ENCODE results near the gene COL9A2.

Gene COL9A2

DNA sequence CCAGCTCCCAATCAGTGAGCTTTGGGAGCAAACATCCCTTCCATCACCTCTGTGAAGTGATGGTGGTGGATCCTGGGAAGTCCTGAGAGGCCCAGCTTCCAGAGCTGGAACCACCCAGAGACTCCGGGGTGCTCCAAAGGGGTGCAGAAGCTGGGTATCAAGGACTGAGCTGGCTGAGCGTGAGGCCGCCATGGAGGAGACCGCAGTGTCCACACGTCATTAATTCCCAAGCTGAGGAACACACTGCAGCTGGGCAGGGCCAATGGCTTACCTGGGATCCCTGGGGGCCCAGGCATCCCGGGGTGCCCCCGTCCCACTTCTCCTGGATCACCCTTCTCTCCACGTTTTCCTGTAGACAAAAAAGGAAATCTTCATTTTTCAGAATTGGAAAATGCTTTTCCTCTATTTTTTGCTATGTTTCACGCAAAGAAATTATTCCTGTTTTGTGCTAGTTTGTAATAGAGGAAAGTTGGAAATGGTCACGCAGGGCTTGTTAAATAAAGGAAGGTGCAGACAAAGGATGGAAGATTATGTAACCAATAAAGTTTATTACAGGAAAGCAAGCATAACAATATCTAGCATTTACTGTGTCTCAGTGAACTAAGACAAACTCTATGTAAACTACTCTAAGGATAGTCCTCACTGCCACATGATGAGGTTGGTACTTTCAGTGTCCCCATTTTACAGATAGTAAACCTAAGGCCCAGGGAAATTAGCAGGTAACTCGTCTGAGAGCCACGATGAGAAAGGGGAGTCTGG is 15.4 kb downstream of the COL9A2 start:
- DNase-seq: no peak

DNA sequence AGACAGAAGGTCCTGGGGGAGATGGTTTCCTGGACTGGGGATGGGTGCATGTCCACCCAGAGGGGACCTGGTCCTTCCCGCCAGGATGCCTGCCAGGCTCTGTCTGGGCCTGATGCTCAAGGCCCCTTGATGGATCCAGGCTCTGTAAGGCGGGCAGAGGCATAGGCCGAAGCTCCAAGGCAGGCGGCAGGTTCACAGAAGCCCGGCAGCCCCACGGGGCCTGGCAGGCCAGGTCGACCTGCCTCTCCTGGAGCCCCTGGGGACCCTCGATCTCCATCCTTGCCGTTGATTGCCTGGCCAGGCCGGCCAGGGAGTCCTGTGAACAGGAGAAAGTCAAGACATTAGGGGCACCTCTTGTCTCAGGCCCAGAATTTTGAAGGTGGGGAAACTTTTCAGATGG is 16.0 kb downstream of the COL9A2 start:
- no peak for DNase-seq

DNA sequence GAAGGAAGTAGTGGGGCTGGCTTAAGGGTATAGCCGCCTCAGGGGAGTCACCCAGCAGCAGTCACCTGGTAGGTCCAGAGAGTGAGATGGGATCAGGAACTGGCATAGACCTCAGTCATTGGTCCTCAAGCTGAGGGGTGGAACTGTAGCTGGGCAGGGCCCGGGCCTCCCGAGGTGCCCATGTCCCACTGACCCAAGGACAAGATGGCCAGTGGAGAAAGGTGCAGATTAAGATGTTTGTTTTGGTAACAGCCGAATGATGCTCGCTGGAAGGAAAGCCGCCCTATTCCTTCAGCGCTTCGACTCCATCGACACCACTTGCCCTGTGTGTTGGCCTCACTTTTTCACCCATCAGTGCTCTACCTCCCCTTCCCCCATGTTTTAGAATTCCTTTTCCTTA is 16.4 kb downstream of the COL9A2 start:
- no peak for DNase-seq

DNA sequence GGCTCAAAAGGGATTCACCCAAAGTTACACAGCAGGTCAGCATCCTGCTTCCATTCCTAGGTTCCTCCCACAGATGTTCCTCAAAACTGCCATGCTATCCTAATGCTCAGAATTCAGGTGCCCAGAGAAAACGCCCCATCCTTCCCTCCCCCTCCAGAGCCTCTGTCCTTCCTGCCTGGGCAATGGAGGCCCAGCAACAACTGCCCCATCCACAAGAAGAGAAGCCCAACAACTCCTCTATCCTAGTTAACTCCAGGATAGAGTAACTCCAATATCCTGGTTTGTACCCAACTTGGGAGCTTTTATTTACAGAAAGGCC is 16.9 kb downstream of the COL9A2 start:
- DNase-seq: no peak

DNA sequence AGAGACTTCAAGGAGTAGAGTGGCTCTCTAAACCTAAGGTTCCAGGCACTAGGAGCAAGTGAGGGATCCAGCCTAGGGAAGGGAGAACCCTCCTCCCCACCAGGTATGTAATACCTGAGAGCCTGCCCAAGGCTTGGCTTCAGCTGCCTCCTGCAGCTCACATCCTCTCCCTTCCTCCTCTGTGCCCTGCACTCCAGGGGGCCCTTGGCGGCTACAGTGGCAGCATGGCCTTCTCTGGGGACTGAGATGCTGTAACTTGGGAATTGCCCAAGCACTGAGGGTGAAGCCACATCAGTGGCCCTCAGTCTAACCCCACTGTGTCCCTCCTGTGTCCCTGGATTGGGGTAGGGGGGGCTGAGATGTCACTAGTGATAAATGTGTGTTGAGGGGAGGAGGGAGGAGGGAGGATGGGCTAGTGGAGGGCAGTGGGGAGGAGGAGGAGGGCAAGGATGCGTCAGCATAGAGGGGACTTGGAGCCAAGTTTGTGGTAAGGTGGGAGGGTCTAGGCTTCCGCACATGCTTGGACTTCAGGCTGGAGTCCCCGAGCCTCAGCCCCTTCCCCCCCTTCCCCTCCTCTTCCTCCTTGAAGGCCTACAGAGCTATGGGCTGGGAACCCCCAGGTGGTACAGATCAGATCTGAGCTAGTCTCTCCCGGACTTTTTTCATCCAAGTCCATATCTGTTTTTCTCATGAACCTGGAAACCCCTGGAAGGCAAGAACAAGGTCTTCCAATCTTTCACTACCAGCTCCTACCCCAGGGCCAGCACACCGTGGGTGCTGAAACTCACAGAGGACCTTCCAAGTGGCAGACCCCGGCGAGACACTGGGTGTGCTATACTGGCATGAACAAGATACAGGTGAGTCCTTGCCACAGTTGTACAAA is 17.5 kb downstream of the COL9A2 start:
- DNase-seq: no peak

DNA sequence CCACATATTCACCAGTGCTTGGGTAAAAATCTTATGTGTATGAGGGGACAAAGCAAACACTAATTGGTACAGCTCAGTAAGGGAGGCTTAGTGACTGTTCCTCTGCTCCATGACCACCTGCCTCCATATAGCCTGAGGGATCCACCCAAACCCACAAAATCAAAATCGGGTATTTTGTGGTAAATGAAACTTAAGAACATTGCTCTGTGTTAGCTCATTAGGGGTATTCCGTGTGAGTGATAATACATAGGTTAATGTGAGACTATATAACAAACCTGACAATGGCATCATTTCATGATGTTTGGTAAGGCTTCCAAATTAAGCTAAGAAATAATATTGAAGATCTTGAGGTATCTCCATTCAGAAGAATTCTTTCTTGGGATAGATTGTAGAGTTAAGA is 25.8 kb downstream of the COL9A2 start:
- DNase-seq: no peak

DNA sequence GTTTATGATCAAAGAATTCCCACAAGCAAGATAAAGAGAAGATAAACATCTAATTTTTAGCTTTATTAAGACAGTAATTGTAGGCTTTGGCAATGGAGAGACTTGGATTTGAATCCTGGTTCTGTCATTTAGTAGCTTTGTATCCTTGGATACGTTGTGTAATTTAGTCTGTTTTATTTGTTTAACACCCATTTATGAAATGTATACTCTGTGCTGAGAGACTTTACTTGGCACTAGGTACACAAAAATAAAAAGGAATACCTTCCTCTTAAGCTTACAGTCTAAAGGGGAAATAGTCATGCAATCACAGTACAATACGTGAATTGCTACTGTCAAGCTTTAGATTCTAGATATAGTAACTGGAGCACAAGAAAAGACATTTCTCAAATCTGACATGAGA is 35.2 kb downstream of the COL9A2 start:
- DNase-seq: no peak

DNA sequence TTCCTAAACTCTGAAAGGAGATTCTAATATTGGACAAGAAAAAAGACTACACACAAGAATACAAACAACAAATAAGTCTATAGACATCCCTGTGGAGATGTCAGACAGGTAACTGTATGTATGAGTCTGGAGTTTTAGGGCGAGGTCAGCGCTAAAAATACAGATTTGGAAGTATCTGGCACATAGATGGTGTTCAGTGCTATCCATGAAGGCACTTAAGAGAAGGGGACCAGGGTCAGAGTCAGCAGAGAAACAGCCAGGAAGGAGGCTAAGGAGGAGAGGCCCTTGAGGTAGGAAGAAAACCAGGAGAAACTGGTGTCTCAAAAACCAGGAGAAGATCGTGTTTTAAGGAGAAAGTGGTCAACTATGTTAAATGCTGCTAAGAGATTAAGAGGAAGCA is 41.0 kb downstream of the COL9A2 start:
- DNase-seq: no peak

DNA sequence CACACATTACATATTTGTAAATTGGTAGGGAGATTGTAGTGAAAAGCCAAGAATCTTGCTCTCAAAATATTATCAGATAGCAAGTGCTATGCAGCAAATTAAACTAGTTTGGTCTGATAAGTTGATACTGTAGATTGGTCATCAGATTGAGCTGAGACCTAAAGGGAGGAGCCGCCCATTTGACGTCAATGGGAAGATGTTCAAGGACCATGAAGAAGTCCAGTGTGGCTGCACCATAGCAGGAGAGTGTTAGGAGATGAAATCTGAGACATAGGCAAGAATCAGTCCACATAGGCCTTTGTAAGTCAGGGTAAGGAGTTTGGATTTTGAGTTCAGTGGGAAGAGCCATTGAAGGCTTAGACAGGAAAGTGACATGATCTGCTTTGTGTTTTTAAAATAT is 42.8 kb downstream of the COL9A2 start:
- no peak for DNase-seq

DNA sequence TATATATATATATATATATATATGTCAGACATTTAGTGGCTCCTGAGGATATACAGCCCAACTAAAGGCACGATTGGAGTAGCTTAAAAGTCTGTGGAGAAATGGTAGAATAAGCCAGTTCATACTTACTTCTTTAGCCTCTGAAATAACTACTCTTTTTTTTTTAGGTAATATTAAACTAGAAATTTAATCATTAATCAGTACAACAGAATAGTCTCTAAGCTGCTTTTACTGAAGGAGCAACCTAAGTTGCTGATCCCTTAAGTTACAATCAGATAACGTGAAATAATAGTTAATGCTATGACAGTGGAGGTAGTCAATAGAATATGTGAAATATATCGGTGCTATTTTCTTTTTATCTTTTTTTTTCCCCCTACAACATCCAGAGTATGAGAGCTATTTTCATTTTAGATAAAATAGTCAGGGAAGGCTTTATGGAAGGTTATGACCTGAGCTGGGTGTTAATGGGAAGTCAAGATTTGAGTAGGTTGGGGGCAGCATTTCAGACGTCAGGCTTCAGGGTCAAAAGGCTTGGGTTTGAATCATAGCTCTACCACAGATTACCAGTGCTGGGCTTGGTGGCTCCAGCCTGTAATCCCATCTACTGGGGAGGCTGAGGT is 43.4 kb downstream of the COL9A2 start:
- DNase-seq: no peak

DNA sequence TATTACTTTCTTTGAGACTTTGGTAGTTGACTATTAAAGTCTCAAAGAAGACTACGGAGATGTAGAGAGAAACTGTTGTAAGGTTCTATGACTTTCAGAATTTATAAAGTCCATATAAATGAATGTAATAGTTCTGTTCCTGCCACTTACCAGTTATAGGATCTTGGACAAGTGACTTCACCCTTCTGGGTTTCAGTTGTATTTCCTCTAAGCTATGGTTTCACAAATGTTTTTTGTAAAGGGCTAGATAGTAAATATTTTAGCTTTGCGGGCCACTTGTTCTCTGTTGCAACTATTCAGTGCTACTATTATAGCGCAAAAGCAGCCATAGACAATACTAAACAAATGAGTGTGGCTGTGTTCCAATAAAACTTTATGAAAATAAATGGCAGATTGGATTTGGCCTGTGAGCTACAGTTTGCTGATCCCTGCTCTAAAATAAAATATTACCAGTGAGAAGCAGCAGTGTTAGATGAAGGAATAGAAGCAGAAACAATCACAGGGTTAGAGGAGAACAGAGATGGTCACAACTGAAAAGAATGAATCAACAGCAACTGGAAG is 44.4 kb downstream of the COL9A2 start:
- DNase-seq: no peak

DNA sequence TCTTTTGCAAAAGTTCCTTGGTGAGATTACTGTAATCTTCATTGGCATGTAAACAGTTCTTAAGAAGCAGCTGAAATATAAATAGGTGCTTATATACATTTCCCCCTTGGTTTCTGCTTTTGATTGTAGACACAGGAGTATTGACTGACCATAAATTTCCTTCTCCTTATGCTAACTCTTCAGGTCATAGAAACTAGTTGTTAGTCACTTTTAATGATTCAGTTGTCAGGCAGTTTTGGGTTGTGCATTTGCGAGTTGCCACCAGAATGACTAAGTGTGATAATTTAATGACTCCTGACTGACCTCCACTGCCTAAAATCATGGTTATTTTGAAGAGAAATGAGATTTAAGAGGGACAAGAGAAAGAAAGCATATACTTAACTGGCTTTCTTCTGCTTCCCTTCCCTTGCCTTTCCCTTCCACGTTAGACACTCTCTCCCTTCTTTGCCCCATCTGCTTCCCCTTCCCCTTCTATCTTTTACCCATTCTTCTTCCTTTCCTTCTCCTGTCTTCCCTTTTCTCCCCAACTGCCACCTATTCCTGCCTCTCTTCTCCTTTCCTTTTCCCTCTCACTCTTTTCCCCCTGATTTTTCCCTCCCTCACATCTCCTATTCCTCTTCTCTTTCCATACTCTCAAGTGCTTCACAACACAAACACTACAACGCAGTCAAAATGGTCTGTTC is 46.8 kb downstream of the COL9A2 start:
- no peak for DNase-seq

DNA sequence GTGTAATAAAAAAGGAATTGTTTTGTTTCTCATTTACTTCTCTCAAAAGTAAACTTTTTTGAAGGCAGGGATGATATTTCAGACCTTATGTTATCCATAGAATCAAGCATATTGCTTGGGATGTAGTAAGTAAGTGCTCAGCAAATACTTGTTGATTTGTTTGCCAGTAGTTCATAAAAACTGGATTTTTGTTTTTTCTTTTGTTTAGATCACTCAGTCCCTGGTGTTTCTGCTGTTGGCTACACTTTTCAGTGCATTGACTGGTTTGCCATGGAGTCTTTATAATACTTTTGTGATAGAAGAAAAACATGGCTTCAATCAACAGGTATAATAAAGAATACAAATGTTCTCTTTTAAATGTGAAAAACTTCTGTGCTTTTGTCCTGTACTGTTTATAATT is 48.9 kb downstream of the COL9A2 start:
- no peak for DNase-seq

DNA sequence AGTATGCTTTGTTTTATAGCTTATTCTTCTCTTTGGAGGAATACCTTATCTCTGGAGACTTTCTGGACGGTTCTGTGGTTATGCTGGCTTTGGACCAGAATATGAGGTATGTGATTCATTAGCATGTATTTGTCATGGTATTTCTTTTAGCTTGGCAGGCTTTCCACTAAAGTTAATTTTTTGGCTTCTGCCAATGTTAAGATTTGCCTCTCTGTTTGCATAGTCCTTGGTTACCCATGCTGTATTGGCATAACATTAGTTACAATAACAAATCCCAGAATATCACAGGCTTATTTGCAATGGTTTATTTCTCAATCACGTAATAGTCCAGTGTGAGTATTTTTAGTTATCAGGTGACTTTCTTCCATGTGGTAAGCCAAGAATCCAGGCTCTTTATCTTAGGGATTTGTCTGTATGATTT is 49.3 kb downstream of the COL9A2 start:
- DNase-seq: no peak

DNA sequence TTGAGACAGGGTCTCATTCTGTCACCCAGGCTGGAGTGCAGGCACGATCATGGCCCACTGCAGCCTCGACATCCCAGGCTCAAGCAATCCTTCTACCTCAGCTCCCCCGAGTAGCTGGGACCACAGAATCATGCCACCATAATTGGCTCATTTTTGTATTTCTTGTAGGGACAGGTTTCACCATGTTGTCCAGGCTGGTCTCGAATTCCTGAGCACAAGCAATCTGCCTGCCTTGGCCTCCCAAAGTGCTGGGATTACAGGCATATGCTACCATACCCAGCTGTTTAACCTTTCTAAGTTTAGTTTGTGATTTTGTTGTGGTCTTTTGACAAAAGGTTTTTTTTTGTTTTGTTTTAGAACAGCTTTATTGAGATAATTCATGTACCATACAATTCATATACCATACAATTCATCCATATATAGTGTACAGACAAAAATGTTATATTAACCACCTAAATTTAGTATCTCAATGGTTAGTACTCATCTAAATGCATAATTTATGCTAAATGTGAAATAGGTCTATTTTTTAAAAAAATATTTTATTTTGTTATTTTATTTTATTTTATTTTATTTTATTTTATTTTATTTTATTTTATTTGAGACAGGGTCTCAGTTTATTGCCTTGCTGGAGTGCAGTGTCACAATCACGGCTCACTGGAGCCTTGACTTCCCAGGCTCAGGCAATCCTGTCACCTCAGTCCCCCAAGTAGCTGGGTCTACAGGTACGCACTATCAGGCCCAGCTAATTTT is 50.1 kb downstream of the COL9A2 start:
- DNase-seq: no peak

DNA sequence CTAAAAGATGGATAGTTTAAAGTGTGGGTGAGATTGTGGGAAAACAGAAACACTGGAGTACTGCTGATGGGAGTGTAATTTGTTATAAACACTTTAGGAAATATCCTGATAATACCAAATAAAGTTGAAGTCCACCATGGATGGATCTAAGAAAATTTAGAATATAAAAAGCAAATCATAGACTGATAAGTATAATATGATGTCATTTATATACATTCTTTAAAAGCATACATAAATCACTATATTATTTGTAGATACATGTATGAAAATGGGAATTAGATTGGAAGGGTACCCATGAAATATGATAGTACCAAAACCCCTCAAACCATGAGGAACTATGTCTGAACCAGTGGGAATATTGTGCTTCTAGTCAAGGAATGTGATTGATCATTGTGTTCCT is 51.2 kb downstream of the COL9A2 start:
- no peak for DNase-seq

DNA sequence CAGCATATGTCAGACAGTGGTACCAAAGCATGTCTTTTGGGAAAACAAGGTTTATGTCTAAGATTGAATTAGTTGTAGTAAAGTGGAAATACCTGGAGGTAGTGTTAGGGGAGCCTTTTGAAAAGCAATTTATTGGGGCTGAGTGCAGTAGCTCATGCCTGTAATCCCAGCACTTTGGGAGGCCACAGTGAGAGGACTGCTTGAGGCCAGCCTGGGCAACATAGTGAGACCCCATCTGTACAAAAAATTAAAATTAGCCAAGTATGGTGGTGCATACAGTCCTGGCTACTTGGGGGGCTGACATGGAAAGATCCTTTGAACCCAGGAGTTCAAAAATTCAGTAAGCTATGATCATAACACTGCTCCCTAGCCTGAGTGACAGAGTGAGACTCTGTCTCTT is 51.8 kb downstream of the COL9A2 start:
- no peak for DNase-seq

DNA sequence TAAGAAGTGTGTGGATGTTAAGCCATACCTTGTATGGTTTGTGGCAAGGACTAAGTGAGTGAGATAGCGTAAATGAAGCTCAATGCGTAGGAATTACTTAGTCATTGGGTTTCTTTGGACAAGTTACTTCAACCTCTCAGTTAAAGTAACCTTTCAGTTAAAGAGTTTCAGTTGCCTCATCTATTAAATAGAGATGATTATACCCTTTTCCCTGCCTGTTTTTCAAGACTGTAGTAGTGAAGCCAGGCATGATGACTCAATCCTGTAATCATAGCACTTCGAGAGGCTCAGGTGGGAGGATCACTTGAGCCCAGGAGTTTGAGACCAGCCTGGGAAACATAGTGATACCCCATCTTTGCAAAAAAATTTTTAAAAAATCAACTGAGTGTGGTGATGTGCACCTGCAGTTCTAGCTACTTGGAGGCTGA is 52.7 kb downstream of the COL9A2 start:
- no peak for DNase-seq

DNA sequence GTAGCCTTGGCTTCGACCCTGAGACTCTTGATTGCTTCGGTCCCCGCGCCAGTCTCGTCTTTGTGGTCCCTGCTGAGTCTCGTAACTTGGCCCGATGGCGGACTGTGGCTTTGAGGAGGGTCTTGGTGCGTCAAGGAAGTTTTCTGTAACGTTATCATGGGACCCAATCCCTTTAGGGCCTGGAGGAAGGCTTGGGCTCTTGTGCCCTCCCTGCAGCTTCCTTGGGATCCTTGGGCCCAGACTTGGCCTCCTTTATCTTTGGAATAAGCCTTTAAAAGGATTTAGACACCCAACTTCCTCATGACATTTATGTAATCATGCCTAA is 58.7 kb downstream of the COL9A2 start:
- DNase-seq: peak; percentile 71

DNA sequence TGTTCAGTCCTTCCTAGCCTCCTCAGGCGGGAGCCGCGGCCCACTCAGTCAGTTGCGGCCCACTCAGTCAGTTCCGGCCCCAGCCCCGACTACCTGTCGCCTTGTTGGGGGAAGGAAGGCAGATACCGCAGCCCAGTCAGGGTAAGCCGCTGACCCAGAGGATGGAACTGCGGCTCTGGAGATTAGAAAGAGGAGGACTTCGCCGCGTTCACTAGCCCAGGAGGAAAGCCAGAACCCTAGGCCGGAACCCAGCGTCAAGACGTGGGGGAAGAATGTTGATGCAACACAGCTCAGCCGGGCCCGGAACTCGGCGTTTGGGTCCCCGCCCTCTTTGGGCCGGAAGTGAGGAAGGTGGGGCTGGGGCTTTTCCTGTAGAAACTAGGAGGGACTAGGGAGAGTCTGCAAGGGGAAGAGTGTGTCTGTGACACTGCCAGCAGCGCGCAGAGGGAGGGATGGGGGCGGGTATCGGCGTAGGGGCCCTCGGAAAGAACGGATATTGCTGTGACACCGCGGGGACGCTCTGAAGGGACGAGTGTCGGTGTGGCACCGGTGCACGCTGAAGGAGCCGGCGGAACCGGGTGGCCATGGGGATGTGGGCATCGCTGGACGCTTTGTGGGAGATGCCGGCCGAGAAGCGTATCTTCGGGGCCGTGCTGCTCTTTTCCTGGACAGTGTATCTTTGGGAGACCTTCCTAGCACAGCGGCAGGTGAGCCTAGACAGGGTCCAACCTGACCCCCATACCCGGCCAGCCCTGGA is 59.2 kb downstream of the COL9A2 start, which contains the start of gene ZMPSTE24:
Gene ZMPSTE24, plus strand, starts transcription at position 549 of the 757 bp plus-strand sequence. Its CDS starts 36 bp downstream, at position 585.
- peak; percentile 99 for DNase-seq

DNA sequence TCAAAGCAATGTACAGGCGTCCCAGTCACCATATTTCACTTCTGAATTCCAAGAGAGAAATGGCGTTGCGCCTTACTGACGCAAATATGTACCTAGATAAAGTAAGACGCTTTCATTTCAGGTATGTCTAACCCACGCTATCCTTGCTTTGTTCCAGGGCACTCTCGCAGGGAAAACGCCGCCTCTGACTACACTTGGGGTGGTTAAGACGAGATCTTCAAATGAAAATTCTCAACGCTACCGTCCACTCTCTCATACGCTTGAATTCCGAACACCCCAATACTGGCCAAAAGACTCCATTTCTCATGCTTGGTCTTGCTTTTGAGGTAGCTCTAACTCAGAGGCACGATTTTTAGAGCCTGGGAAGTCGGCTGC is 59.8 kb downstream of the COL9A2 start:
- no peak for DNase-seq
